Thyroid gland (tissue), 4 donors: Measurements from ENCODE around the gene RUNX2. TPM values are rescaled to one million over a fixed set of nuclear protein-coding genes. Genes with fewer than 3 reads are reported as not detected.

Experiments
- DNase-seq, 2 donors: peaks; one replicate each; pipeline ENCODE4 v3.0.0-alpha.2; 2019
- H3K27ac ChIP-seq, 3 donors: fragments of 200-600 bp; sonication (generic); 1 replicate in 2 of 3; 2 replicates in 1 of 3; pipeline ENCODE4 v1.5.1; 2016 to 2019; ENCODE audit warnings: mild to moderate bottlenecking in 1 of 3, moderate library complexity in 1 of 3
- H3K27me3 ChIP-seq: fragments of 200-600 bp; sonication (generic); one replicate; pipeline ENCODE4 v1.5.1; 2019
- H3K36me3 ChIP-seq, 2 donors: fragments of 200-600 bp; sonication (generic); one replicate each; pipeline ENCODE4 v1.5.1; 2016 to 2019
- H3K4me1 ChIP-seq, 2 donors: fragments of 200-600 bp; sonication (generic); one replicate each; pipeline ENCODE4 v1.5.1; 2017 to 2019
- H3K4me3 ChIP-seq, 3 donors: fragments of 200-600 bp; sonication (generic); replicated peaks in 1 of 3; 1 replicate in 2 of 3; 2 replicates in 1 of 3; pipeline ENCODE4 v1.5.1; 2016; ENCODE audit warnings: mild to moderate bottlenecking in 1 of 3
- H3K9me3 ChIP-seq: fragments of 200-600 bp; sonication (generic); one replicate; pipeline ENCODE4 v1.5.1; 2017
- CTCF ChIP-seq, 6 experiments: fragments of 200-600 bp in 3 of 6; fragments of 450-650 bp in 3 of 6; sonication (generic) in 3 of 6; IDR thresholded peaks; one replicate each; pipeline ENCODE4 v1.5.1; 2016 to 2019; ENCODE audit warnings: antibody characterized with exemption in 6 of 6, mild to moderate bottlenecking in 2 of 6, inconsistent platforms in 1 of 6, moderate library complexity in 1 of 6
- POLR2A ChIP-seq, 2 donors: fragments of 450-650 bp; IDR thresholded peaks; one replicate each; pipeline ENCODE4 v1.6.1; 2017; ENCODE audit warnings: antibody characterized with exemption in 2 of 2, mild to moderate bottlenecking in 2 of 2, moderate library complexity in 1 of 2
- WGBS, 2 donors: methylation state at CpG; one replicate each; pipeline ENCODE4 v1.1.5; 2017; 5-methylcytosine and 5-hydroxymethylcytosine counted together
- intact Hi-C: fragments of 100-400 bp; cut with DNase I; formaldehyde crosslinking; loops from one replicate; pipeline ENCODE4 v1.15.1; 2023
- total RNA-seq, 4 donors: library from RNA; depleted of rRNA; stranded (reverse); fragments of >200 nt; gene quantifications; one replicate each; pipeline ENCODE4 v1.2.3, GENCODE V29; 2016

The RUNX2 gene
- total RNA-seq, 4 donors from 2014 or later: 1.6 to 4.2 (median 2.7) TPM

- H3K4me1 ChIP-seq: peaks cover 13 to 38% of the 10 kb centered on the region in 2 donors
- WGBS, 2 donors: 87 to 92% methylated on average over 4 of the region's 4 CpGs
- intact Hi-C loops: no loop called here
- no peaks in the 10 kb centered on the region for H3K9me3 ChIP-seq
- H3K27ac ChIP-seq: no peak overlapping the region
- H3K4me3 ChIP-seq: no peak overlapping the region
- no peaks in the 10 kb centered on the region for H3K27me3 ChIP-seq
- no peaks in the 10 kb centered on the region for H3K36me3 ChIP-seq
- TF ChIP-seq CTCF (IDR thresholded peaks at IDR 0.05): no peak
- TF ChIP-seq POLR2A (IDR thresholded peaks at IDR 0.05): no peak
- no peak for DNase-seq
These were observed 244.7 kb downstream of the RUNX2 start for GRCh38 chr6:45572833-45573232.

DNA sequence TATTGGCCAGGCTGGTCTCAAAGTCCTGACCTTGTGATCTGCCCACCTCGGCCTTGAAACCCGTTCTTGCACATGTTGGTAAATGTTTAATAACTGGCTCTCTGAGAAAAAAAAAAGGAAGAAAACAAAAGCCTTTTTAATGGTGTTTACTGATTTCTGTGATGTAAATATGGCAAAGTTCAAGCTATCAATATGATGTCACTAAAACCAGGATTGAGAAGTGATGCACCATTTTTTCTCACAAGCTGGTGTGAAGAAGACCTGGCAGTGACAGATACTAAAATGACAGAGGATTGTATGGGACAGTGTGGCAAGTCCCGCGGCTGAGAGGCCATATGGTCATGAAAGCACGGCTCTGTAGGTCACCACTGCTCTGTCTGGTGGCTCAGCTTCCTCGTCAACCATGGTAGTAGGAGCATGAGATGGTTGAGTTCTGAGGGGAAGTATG is 245.9 kb downstream of the RUNX2 start:
- H3K27ac ChIP-seq: no peak overlapping the region
- WGBS, 2 donors: 89 to 97% methylated on average over 6 of the region's 6 CpGs
- no peaks in the 10 kb centered on the region for H3K9me3 ChIP-seq
- no peaks in the 10 kb centered on the region for H3K27me3 ChIP-seq
- DNase-seq: no peak
- H3K36me3 ChIP-seq: no peaks in the 10 kb centered on the region
- no peak for TF ChIP-seq POLR2A (IDR thresholded peaks at IDR 0.05)
- no peak for TF ChIP-seq CTCF (IDR thresholded peaks at IDR 0.05)
- H3K4me1 ChIP-seq: peaks cover 13 to 40% of the 10 kb centered on the region in 2 donors
- intact Hi-C loops: no loop called here
- no peak overlapping the region for H3K4me3 ChIP-seq

DNA sequence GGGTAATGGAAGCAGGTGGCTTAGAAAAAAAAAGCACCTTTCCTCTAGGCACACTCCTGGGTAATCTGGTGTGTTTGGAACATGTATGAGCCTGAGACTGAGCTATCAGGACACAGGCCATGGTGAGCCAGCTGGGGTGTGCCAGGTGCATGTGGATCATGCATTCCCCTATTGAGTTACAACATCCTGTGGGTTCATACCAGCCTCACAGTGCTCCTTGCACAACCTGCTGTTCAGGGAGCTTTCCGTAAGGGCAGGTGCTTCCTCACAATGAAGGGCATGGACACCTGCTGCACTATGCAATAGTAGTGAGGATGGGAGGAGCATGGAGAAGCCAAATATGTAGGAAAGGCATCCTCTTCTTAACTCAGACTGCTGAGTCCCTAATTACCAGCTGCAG is 246.8 kb downstream of the RUNX2 start:
- no peaks in the 10 kb centered on the region for H3K27me3 ChIP-seq
- no peaks in the 10 kb centered on the region for H3K36me3 ChIP-seq
- intact Hi-C loops: no loop called here
- WGBS, 2 donors: 100% methylated on average over 1 of the region's 1 CpG
- no peak overlapping the region for H3K4me3 ChIP-seq
- TF ChIP-seq POLR2A (IDR thresholded peaks at IDR 0.05): no peak
- TF ChIP-seq CTCF (IDR thresholded peaks at IDR 0.05): no peak
- no peaks in the 10 kb centered on the region for H3K9me3 ChIP-seq
- H3K27ac ChIP-seq: no peak overlapping the region
- peaks cover 7 to 32% of the 10 kb centered on the region in 2 donors for H3K4me1 ChIP-seq
- DNase-seq: no peak

- H3K4me1 ChIP-seq: peaks cover 7 to 16% of the 10 kb centered on the region in 2 donors
- no peaks in the 10 kb centered on the region for H3K27me3 ChIP-seq
- TF ChIP-seq POLR2A (IDR thresholded peaks at IDR 0.05) (no peak), CTCF (IDR thresholded peaks at IDR 0.05) (no peak)
- H3K36me3 ChIP-seq: no peaks in the 10 kb centered on the region
- intact Hi-C loops: no loop called here
- no peaks in the 10 kb centered on the region for H3K9me3 ChIP-seq
- peak overlapping the region; percentile 27 to 52 (median 37) for H3K27ac ChIP-seq
- peak; percentile 98 to 99 for DNase-seq
- no peak overlapping the region for H3K4me3 ChIP-seq
- 48 to 50% methylated on average over 15 of the region's 15 CpGs for WGBS, 2 donors
These were observed 248.8 kb downstream of the RUNX2 start for GRCh38 chr6:45576648-45577624.
